ENCODE data around the gene RPH3AL.

DNA sequence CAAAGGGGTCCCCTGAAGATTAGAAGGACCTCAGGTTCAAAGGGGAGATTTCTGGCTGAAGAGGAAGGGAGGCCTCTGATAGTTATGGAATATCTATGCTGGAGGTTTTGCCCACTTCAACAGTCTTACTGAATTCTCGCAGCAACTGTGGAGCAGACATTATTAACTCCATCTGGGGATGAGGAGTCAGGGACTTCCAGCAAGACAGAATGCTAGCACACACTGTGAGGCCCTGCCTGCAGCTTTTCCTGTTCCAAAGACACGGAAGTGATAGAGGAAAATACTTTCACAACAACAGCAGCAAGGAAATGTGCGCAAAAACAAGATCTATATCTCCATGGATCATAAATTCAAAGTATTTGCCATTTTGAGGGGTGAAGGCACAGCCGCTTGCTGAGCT, 72.8 kb downstream of the RPH3AL start:
- no peak for TF ChIP-seq POLR2A (IDR thresholded peaks at IDR 0.05)
- TF ChIP-seq, protein P1, sequence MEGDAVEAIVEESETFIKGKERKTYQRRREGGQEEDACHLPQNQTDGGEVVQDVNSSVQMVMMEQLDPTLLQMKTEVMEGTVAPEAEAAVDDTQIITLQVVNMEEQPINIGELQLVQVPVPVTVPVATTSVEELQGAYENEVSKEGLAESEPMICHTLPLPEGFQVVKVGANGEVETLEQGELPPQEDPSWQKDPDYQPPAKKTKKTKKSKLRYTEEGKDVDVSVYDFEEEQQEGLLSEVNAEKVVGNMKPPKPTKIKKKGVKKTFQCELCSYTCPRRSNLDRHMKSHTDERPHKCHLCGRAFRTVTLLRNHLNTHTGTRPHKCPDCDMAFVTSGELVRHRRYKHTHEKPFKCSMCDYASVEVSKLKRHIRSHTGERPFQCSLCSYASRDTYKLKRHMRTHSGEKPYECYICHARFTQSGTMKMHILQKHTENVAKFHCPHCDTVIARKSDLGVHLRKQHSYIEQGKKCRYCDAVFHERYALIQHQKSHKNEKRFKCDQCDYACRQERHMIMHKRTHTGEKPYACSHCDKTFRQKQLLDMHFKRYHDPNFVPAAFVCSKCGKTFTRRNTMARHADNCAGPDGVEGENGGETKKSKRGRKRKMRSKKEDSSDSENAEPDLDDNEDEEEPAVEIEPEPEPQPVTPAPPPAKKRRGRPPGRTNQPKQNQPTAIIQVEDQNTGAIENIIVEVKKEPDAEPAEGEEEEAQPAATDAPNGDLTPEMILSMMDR (IDR thresholded peaks at IDR 0.05): no peak

All from testis (tissue), 2 donors.